GM12878 (cell line): Measurements from ENCODE around the gene GABBR2. TPM values are rescaled to one million over a fixed set of nuclear protein-coding genes. Genes with fewer than 3 reads are reported as not detected.

ENCODE experiments used
- GATAD2B ChIP-seq: fragments of 450-650 bp; conservative IDR thresholded peaks from 2 replicates; pipeline ENCODE4 v1.6.1; 2017; ENCODE audit warnings: low read depth, mild to moderate bottlenecking, moderate library complexity
- KLF5 ChIP-seq: fragments of 450-650 bp; IDR thresholded peaks from 2 replicates; pipeline ENCODE4 v1.6.1; 2014; ENCODE audit warnings: mild to moderate bottlenecking; ENCODE audit not compliant: partially characterized antibody
- MXI1 ChIP-seq: fragments of 150-350 bp; IDR thresholded peaks from 2 replicates; pipeline ENCODE4 v1.6.1; 2011; ENCODE audit warnings: low read depth, mild to moderate bottlenecking, inconsistent platforms, low read length, improper control_type of control experiment
- SMAD5 ChIP-seq: IDR thresholded peaks from 2 replicates; pipeline ENCODE4 v1.6.1; 2016; ENCODE audit warnings: antibody characterized with exemption, low read depth
- ZNF207 ChIP-seq: fragments of 450-650 bp; IDR thresholded peaks from 2 replicates; pipeline ENCODE4 v1.6.1; 2014; ENCODE audit warnings: antibody characterized with exemption, mild to moderate bottlenecking, borderline replicate concordance
- polyA plus RNA-seq, 11 experiments: library from polyadenylated mRNA; depleted of rRNA in 4 of 11; unstranded in 6 of 11; stranded (reverse) in 5 of 11; fragments of >200 nt; fragmentation: Nextera tagmentation in 4 of 11; fragmentation: Illumina TruSeq in 1 of 11; extraction: Ambion mirVana in 4 of 11; extraction: Trizol in 1 of 11; gene quantifications; 1 replicate in 1 of 11; 2 replicates in 10 of 11; pipeline versions ENCODE4 v1.2.1 to v1.2.3, GENCODE V29; 2011 to 2016; ENCODE audit warnings: inconsistent platforms in 2 of 11, missing spikeins in 2 of 11, low read depth in 1 of 11
- total RNA-seq, 4 experiments: library from RNA; depleted of rRNA in 3 of 4; stranded (reverse); fragments of >200 nt in 3 of 4; fragmentation: Illumina TruSeq in 1 of 4; extraction: Trizol in 1 of 4; gene quantifications; 2 replicates each; pipeline versions ENCODE4 v1.2.1 to v1.2.3, GENCODE V29; 2013 to 2021
- TF ChIP-seq, protein P1 (sequence below), 3 experiments: IDR thresholded peaks in 2 of 3; conservative IDR thresholded peaks in 1 of 3; 2 replicates each; pipeline ENCODE4 v1.5.1; 2011; ENCODE audit warnings: low read depth in 3 of 3, low read length in 3 of 3, mild to moderate bottlenecking in 3 of 3, control low read depth in 2 of 3, moderate library complexity in 2 of 3, inconsistent platforms in 1 of 3, mixed read lengths in 1 of 3; ENCODE audit not compliant: control insufficient read depth in 2 of 3, insufficient read depth in 1 of 3; ENCODE audit errors: extremely low read depth in 1 of 3
- TF ChIP-seq, protein P2 (sequence below): fragments of 450-650 bp; IDR thresholded peaks from 2 replicates; pipeline ENCODE4 v1.6.1; 2017; ENCODE audit warnings: antibody characterized with exemption, mild to moderate bottlenecking, moderate library complexity
- TF ChIP-seq, protein P3 (sequence below): IDR thresholded peaks from 2 replicates; pipeline ENCODE4 v1.6.1; 2011; ENCODE audit warnings: mild to moderate bottlenecking, low read depth, low read length, moderate library complexity; ENCODE audit not compliant: insufficient replicate concordance

Gene GABBR2
- total and polyA plus RNA-seq, 10 of the 15 experiments (the other 5 are each of a cell fraction or from before 2014, with no cell fraction given), result 0.02 to 2.2 (median 0.06) TPM; not detected in 2

DNA sequence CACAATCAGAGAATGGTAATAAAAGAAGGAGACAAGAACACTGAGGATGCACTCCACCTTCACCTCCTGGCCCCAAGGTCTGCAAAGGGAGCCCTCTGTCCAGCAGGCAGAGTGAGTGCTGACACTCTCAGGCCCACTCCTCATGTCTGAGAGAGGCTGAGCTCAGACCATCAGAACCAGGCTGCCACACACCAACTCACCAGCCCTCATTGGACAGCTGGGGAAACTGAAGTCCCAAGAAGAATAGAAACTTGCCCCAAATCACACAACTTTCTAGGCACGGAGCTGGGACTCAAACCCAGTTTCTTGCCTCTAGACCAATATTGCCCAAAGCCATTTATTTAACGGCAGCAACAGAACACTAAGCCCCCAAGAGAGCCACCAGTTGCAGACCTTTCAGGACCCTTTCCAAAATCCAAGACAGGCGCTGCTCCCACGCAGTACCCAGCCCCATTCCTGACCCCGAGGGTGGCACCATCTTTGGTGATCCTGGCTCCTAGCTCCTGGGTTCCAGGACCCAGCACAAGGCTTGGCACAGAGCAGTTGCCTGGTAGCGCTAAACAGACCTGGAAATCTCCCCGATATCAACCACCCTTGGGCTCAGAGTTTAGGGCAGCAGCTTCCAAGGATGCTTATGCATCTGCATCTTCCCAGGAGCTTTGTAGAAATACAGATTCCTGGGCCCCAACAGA, 192.4 kb downstream of the GABBR2 start (continued):
- TF ChIP-seq, protein P1, sequence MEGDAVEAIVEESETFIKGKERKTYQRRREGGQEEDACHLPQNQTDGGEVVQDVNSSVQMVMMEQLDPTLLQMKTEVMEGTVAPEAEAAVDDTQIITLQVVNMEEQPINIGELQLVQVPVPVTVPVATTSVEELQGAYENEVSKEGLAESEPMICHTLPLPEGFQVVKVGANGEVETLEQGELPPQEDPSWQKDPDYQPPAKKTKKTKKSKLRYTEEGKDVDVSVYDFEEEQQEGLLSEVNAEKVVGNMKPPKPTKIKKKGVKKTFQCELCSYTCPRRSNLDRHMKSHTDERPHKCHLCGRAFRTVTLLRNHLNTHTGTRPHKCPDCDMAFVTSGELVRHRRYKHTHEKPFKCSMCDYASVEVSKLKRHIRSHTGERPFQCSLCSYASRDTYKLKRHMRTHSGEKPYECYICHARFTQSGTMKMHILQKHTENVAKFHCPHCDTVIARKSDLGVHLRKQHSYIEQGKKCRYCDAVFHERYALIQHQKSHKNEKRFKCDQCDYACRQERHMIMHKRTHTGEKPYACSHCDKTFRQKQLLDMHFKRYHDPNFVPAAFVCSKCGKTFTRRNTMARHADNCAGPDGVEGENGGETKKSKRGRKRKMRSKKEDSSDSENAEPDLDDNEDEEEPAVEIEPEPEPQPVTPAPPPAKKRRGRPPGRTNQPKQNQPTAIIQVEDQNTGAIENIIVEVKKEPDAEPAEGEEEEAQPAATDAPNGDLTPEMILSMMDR (IDR thresholded peaks at IDR 0.05 in 2 of 3, conservative IDR thresholded peaks at IDR 0.05 in 1 of 3; ENCODE audit: control insufficient read depth in 2 of 3, extremely low read depth in 1 of 3, insufficient read depth in 1 of 3, low read depth in 3 of 3, low read length in 3 of 3), result no peak
- TF ChIP-seq GATAD2B (no peak), SMAD5 (no peak), MXI1 (no peak), KLF5 (no peak), ZNF207 (no peak)
- TF ChIP-seq, protein P2, sequence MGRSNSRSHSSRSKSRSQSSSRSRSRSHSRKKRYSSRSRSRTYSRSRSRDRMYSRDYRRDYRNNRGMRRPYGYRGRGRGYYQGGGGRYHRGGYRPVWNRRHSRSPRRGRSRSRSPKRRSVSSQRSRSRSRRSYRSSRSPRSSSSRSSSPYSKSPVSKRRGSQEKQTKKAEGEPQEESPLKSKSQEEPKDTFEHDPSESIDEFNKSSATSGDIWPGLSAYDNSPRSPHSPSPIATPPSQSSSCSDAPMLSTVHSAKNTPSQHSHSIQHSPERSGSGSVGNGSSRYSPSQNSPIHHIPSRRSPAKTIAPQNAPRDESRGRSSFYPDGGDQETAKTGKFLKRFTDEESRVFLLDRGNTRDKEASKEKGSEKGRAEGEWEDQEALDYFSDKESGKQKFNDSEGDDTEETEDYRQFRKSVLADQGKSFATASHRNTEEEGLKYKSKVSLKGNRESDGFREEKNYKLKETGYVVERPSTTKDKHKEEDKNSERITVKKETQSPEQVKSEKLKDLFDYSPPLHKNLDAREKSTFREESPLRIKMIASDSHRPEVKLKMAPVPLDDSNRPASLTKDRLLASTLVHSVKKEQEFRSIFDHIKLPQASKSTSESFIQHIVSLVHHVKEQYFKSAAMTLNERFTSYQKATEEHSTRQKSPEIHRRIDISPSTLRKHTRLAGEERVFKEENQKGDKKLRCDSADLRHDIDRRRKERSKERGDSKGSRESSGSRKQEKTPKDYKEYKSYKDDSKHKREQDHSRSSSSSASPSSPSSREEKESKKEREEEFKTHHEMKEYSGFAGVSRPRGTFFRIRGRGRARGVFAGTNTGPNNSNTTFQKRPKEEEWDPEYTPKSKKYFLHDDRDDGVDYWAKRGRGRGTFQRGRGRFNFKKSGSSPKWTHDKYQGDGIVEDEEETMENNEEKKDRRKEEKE, result no peak
- TF ChIP-seq, protein P3, sequence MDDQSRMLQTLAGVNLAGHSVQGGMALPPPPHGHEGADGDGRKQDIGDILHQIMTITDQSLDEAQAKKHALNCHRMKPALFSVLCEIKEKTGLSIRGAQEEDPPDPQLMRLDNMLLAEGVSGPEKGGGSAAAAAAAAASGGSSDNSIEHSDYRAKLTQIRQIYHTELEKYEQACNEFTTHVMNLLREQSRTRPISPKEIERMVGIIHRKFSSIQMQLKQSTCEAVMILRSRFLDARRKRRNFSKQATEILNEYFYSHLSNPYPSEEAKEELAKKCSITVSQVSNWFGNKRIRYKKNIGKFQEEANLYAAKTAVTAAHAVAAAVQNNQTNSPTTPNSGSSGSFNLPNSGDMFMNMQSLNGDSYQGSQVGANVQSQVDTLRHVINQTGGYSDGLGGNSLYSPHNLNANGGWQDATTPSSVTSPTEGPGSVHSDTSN, result no peak
